K562 treated with DMSO at 1 percent for 24 hours (cell line): Measurements from ENCODE around the gene PRR22. TPM values are rescaled to one million over a fixed set of nuclear protein-coding genes. Genes with fewer than 3 reads are reported as not detected.

Experiments used
- total RNA-seq: library from RNA; unstranded; fragments of 300-600 nt; gene quantifications from 2 replicates; pipeline ENCODE4 v1.2.3, GENCODE V29; 2022; ENCODE audit warnings: low read depth; ENCODE audit not compliant: insufficient read depth

The PRR22 gene
- total RNA-seq: 2.2 and 2.6 TPM in 2 replicates

GRCh38 chr19:5784581-5785147, at the start of gene PRR22:
Gene PRR22, minus strand, starts transcription at chr19:5784746. Its CDS starts 86 bp downstream, at chr19:5784660.

DNA sequence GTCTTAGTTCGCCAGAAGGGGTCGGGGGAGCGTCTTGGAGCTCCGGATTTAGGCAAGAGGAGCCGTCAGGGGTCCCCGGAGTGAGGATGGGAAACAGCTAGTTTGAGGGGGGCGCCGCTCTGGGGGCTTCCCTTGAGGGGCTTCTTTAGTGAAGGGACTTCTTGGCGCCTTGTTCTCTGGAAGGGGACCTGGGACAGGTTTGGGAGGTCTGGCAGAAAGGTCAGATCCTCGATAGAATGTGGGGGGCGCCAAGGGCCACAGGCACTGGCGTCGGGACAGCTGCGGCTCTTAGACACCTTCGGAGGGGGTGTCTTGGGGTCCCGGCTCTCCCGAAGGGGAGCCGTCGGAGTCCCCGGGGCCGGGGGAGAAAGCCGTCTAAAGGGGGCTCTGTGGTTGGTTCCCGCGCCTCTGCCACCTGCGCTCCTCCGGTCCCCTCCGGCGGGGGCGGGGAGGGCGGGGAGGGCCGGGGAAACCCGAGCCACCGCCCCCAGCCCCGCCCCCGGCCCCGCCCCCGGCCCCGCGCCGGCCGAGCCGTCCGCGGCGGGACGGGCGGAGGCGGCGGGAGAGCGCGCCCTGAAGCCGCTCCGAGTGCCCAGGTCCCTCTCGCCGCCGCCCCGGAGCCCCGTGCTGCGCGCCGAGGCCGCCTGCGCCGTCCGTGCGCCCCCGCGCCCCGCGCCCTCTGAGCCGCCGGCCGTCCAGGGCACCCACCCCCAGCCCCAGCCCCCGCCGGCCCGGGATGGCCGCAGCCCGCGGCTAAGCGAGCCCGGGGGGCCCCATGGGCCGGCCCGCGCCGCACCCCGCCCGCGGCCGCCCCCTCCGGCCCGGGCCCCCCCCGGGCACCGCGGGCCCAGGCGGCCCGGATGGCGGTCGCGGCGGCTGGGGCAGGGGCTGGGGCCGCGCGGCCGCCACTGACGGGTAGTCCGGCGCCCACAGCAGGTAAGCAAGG, 20.2 kb upstream of the PRR22 start, which contains the start of gene NRTN:
NRTN (plus strand) TSS at position 552 of the 946 bp plus-strand sequence. CDS start 19,099 bp downstream, outside the sequence.

GRCh38 chr19:5790559-5791520, 6.3 kb upstream of the PRR22 start, which contains the start of gene DUS3L:
Gene DUS3L, minus strand, starts transcription at chr19:5791163. Its CDS starts 22 bp downstream, at chr19:5791141.

Other genes starting within 250 kb of the PRR22 start
- gene TINCR, start 216.8 kb downstream of the PRR22 start, total RNA-seq: 0.42 and 0.93 TPM in 2 replicates
- 50.3 and 58.2 TPM in 2 replicates for gene SAFB2, start 162.0 kb downstream of the PRR22 start, total RNA-seq
- 165 and 187 TPM in 2 replicates for gene SAFB, start 161.7 kb downstream of the PRR22 start, total RNA-seq
- gene MICOS13, start 104.2 kb downstream of the PRR22 start, total RNA-seq: 48.1 and 60.4 TPM in 2 replicates
- 11.9 and 22.8 TPM in 2 replicates for gene HSD11B1L, start 103.7 kb downstream of the PRR22 start, total RNA-seq
- gene RPL36, start 94.5 kb downstream of the PRR22 start, total RNA-seq: 1,403 and 1,536 TPM in 2 replicates
- 214 and 276 TPM in 2 replicates for gene LONP1, start 64.6 kb downstream of the PRR22 start, total RNA-seq
- not detected in 2 replicates for gene CATSPERD, start 64.1 kb downstream of the PRR22 start, total RNA-seq
- gene DUS3L, start 6.4 kb upstream of the PRR22 start, total RNA-seq: 53.8 and 55.5 TPM in 2 replicates
- gene NRTN, start 20.3 kb upstream of the PRR22 start, total RNA-seq: 31.8 and 37.8 TPM in 2 replicates
- gene FUT6, start 55.0 kb upstream of the PRR22 start, total RNA-seq: not detected in 2 replicates
- gene FUT3, start 66.7 kb upstream of the PRR22 start, total RNA-seq: 0.93 and 1.3 TPM in 2 replicates
- 0.42 TPM in 1 of 2 replicates, not detected in the other for gene FUT5, start 85.8 kb upstream of the PRR22 start, total RNA-seq
- gene NDUFA11, start 119.0 kb upstream of the PRR22 start, total RNA-seq: 733 and 784 TPM in 2 replicates
- 2.6 and 4.2 TPM in 2 replicates for gene VMAC, start 120.1 kb upstream of the PRR22 start, total RNA-seq
- 5.4 and 9.2 TPM in 2 replicates for gene CAPS, start 129.5 kb upstream of the PRR22 start, total RNA-seq
- 88.3 and 89.0 TPM in 2 replicates for gene RANBP3, start 193.4 kb upstream of the PRR22 start, total RNA-seq